NCI-H226 (cell line): ENCODE data around the gene MYO10.
A peak's percentile ranks its signal among the peaks of the same experiment; 100 is the strongest.
"Not testable (repeated sequence)": the region's sequence is repeated elsewhere in the genome, so short reads cannot be mapped to it uniquely, and the experiment has no call there.

Experiments
- DNase-seq: peaks from one replicate; pipeline ENCODE4 v3.0.0-alpha.2; 2015

The MYO10 gene

DNA sequence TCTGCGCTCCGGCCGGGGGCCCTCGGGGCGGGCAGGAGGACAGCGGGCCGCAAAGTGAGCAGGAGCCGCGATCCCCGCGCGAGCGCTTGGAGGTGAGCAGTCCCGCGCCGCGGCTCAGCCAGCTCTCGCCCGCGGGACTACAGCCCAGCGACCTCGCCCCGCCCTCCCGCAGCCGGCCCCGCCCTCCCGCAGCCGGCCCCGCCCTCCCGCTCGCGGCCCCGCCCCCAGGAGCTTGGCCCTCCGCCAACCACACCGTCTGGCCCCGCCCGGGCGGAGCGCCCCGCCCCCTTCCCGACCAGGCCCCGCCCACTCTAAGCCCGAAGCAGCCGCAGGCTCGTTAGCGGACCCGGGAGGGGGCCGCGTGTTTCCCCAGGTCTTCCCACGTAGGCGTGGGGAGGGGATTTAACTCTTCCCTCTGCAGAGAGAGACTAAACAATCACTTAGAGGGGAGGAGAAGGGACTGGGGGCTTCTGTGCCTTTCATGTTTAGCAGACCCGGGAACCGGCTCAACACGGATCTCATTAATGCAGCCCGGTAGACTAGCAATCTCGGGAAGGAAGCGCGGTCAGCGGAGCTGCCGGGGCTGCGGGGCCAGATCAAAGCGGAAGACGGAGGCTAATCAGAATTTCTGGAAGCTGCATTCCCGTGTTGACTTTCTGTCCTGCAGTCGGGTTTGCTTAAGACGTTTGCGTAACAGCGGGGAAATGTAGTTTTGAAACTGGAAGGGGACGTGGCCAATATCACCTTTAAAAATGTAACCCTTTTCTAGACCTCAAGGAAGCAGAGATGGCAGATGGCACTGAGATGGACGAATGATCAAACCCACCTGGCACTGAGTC is at the start of gene MYO10:
TSS of gene MYO10 (minus strand) at position 139 of the 839 bp plus-strand sequence. CDS start 480 bp downstream, outside the sequence.
- peak; percentile 70 for DNase-seq

DNA sequence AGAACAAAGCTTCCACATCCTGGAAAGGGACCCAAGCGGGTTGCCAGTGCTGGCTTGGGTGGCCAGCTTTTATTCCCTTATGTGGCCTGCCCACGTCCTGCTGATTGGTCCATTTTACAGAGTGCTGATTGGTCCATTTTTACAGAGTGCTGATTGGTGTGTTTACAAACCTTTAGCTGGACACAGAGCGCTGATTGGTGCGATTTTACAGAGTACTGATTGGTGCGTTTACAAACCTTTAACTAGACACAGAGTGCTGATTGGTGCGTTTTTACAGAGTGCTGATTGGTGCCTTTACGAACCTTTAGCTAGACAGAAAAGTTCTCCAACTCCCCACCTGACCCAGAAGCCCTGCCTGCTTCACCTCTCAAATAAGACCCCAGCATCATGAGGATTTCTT is 49.2 kb upstream of the MYO10 start:
- not testable (repeated sequence) for DNase-seq

DNA sequence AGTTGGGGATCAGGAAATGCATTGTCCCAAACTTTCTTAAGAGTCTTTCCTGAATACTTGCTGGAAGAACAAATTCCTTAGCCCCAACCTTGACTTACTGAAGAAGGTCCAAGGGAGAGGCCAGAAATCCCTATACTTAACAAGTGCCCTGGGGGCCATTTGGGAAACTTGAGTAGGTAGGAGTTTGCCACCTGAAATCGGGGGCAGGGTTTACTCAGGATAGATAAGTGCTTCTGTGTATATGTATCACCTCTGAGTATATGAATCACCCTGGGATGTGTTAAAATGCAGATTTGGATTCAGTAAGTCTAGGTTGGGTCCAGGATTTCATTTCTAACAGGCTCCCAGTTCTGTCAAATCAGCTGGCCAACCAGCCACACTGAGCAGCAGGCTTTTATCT is 47.9 kb upstream of the MYO10 start:
- DNase-seq: peak; percentile 18

DNA sequence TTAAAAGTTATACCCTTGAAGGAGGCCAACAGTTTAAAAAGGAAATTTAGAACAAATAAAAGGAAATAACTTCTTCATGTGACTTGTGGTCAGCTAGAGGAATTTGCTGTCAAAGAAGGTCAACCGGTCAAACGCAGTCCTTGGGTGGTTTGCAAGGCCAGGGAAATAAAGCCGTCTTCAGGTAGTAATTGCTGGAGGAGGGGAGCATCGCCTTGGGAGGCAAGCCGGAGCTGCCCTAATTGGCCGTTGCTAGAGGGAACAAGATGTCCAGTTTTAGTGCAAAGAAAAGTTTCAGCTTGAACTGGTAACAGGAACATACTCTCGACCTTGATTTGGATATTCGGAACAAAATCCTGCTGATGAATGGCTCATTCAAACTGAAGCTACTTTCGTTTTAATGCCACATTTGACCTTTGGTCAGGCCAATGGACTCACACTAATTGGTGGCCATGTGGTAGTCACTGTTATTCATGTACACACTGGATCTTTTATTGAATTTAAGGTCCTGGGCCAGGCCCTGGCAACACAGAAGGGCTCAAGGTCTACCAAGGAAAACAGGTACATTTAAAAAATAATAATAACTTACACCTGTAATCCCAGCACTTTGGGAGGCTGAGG is 47.0 kb upstream of the MYO10 start:
- no peak for DNase-seq

DNA sequence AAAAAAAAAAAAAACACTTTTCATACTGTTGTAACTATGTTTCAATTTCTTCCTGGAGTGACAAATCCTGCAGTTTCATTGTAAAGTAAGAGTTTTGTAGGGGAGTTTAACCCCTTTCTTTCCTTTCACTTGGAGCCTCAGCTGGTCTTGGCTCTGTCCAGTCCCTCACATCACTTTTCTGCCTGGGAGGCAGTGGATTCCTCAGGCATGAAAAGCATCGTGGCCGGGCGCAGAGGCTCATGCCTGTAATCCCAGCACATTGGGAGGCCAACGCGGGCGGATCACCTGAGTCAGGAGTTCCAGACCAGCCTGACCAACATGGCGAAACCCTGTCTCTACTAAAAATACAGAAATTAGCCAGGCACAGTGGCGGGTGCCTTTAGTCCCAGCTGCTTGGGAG is 45.6 kb upstream of the MYO10 start:
- DNase-seq: no peak

DNA sequence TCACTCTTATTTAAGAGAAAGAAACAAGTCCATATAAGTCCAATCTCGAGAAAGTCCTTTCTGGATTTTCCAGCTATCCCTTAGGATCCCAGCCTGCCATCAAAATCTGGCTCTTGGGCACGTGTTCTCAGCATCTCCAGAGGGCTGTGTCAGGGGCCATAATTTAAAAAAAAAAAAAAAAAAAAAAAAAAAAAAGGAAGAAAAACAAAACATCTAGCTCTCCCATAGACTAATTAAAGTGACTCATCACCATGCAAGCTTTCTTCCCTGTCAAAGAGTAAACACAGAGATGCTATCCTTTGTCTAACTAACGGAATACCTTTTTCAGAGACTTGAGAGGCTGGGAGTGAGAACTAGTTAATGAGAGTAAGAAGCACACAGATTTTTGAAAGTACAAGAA is 44.9 kb upstream of the MYO10 start:
- DNase-seq: no peak

DNA sequence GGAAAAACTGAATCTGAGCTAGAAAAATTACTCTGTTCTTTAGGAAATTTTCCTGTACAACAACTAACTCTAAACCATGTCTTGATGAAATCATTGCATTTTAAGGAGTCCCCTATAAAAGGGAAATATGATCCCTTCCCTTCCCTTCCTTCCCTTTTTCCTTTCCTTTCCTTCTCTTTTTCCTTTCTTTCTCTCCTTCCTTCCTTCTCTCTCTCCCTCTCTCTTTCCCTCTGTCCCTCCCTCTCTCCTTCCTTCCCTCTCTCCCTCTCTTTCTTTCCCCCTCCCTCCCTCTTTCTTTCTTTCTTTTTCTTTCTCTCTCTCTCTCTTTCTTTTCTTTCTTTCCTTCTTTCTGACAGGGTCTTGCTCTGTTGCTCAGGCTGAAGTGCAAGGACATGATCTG is 42.2 kb upstream of the MYO10 start:
- DNase-seq: no peak

DNA sequence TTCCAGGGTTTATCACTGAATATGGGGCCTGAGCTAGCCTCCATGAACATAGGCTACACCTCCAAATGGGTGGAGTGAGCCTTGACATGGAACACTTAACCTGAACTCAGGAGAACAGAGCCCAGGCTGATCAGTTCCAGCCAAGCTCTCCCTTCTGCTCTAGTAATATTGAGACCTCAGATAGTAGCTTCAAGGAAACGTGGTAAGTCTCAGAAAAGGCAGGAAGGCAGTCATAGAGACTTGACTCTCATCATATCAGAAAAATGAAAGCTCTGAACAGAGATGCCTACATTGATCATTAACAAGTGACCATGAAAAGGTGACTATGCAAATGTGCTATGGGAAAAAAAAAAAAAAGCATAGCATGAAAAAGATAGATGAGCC is 40.5 kb upstream of the MYO10 start:
- no peak for DNase-seq

DNA sequence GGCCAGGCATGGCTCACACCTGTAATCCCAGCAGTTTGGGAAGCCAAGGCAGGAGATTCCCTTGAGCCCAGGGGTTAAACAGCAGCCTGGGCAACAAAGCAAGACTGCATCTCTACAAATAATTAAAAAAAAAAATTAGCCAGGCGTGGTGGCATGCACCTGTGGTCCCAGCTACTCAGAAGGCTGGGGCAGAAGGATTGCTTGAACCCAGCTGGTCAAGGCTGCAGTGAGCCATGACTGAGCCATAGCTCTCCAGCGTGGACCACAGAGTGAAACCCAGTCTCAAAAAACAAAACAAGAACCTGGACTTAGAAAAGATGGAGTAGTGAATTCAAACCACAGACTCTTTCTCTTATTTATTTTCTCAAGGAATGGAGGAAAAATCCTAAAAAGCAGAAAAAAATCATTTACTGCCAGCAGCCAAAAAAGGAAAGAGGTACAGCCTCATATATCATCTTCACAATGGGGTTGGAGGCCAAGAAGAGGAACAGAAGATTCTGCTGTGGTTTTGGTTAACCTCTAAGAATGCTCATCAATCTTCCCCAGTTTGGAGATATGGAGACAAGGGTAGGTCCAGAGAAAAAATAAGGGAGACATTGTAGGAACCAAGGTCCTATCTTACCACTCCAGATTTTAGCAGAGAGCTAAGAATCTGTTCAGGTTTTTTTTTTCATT is 40.0 kb upstream of the MYO10 start:
- peak; percentile 36 for DNase-seq

DNA sequence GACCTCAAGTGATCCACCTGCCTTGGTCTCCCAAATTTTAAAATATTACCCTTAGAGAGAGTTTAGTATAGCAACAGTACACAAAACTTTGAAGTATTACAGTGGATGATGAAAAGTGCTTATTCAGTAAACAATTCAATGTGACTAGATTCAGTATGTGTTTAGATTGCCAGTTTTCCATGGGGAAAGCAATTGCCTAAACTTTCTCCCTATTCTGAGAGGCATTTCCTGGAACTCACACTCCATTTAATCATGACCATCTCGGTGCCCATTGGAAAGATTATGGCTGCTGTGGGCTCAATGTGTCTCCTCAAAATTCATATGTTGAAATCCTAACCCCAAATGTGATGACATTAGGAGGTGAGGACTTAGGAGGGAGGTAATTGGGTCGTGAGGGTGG is 38.9 kb upstream of the MYO10 start:
- no peak for DNase-seq

DNA sequence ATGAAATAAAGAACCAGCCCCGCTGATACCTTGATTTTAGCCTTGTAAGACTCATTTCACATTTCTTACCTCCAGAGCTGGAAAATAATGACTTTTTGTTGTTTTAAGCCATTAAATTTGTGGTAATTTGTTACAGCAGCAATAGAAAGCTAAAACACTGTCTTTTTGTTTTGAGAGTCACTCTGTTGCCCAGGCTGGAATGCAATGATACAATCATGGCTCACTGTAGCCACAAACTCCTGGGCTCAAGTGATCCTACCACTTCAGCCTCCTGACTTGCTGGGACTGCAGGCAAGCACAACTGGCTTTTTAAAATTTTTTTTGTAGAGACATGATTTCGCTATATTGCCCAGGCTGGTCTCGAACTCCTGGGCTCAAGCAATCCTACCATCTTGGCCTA is 34.7 kb upstream of the MYO10 start:
- no peak for DNase-seq

DNA sequence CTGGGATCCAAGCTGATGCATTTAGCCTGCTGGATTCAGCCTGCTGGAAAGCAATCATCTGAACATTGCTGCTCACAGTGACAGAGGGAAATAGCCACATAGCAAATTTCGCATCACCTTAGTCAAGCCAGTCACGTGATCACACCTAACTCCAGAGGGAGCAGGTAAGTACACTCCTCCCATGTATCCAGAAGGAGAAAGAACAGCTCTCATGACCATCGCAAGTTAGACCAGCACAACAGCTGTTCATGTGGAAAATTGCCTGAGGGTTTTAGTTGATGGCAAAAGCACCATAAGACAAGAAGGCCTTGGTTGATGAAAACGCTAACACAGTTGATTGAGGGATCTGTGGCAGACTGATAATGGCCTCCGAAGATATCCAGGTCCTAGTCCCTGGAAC is 34.2 kb upstream of the MYO10 start:
- no peak for DNase-seq

DNA sequence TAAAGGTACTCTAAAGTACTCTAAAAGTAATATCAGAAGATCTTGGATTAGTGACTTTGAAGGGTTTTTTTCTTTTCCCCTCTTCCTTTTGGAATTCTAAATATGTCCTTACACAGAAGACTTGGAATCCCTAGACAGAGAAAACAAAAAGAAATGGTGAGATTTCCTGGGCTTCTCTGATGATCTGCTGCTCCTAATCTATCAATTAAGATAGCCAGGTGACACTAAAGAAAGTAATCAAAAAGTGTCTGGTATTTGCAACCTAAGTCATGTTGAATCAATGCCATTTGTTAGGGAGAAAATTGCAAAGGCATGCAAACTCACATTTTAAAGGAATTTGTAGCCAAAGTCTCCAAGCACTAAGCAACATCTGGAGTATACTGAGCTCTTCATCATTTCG is 29.5 kb upstream of the MYO10 start:
- DNase-seq: no peak

DNA sequence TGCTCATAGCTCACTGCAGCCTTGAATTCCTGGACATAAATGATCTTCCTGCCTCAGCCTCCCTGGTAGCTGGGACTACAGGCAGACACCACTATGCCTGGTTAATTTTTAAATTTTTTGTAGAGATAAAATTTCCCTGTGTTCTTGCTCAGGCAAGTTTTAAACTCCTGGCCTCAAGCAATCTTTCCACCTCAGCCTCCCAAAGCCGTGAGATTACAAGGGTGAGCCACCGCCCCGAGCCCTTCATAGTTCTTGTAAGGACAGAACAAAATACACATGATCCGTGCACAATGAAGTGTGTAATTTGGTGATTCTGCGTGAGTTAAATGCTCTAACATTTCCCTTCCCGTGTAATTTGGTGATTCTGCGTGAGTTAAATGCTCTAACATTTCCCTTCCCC is 27.7 kb upstream of the MYO10 start:
- no peak for DNase-seq

DNA sequence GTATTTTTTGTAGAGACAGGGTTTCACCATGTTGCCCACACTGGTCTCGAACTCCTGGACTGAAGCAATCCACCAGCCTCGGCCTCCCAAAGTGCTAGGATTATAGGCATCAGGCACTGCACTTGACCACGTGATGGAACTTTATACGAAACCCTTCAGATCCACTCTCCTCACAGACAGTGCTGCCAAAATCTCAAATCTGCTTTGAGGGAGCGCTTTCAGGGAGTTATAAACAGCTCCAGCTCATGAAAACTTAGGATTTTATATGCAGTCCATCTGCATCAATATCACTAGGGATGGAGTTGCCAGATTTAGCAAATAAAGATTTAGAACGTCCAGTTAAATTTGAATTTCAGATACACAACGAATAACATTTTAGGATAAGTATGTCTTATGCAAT is 25.0 kb upstream of the MYO10 start:
- DNase-seq: no peak

DNA sequence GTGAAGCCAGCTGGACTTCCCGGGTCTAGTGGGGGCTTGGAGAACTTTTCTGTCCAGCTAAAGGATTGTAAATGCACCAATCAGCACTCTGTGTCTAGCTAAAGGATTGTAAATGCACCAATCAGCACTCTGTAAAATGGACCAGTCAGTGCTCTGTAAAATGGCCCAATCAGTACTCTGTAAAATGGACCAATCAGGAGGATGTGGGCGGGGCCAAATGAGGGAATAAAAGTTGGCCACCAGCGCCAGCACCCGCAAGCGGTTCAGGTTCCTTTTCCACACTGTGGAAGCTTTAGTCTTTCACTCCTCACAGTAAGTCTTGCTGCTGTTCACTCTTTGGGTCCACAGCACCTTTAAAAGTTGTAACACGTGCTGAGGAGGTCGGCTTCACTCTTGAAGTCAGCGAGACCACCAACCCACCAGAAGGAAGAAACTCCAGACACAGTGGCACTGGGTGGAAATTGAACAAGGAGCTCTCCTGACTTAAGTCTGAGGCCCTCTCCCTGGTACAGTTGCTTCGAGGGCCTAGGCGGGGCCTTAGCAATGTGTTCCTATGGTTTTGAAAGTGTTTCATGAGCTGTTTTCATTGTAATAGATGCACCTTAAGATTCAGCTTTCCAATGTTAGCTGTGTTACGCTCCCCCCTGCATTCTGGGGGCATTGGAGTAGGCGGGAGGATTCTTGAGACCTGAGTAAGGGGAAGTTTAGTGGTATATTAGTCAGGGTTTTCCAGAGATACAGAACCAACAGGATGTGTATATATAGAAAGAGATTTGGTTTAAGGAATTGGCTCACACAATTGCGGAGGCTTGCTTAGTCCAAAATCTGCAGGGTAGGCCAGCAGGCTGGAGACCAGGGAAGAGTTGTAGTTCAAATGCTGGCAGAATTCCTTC is 21.5 kb upstream of the MYO10 start:
- DNase-seq: peak; percentile 94

DNA sequence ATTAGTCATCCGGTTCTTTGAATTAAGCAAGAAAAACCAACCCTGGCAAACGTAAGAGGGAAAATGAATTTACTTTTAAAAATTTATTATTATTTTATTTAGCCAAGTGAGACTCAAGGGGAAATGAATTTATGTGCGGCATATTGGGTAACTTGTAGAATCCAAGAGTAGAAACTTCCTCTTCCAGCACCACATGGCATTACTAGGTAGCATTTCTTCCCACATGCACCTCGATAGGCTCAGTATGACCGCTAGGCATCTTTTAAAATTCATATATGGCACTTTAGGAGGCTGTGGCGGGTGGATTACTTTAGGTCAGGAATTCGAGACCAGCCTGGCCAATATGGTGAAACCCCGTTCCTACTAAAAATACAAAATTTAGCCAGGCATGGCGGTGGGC is 17.6 kb upstream of the MYO10 start:
- no peak for DNase-seq

DNA sequence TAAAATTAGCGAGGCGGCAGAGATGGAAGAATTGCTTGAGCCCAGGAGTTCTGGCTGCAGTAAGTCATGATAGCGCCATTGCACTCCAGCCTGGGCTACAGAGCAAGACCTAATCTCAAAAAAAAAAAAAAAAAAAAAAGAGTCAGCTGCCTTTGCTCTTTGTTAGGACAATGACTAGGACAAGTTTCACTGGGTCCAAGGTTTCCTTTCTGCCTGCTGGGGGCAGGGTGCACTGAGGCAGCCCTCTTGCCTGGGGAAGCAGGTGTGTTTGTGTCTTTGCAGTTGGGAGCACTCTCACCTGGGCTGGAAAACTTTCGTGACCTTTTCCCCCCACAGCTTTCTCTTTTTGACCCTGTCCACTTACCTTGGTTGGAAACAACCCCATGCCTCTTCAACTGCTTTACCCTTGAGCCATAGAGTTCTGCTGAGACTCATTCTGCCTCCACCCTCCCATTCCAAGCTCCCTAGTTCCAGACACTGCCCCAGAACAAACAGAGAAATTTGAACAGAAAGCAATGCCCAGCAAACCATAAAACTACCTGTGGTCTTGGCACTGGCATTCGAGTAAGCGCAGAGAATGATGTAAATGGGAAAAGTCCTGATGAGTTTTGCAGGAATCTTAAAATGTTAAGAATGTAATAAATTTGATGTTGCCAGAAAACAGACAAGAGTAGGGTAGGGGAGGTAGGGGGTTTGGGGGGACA is 17.0 kb upstream of the MYO10 start:
- no peak for DNase-seq

DNA sequence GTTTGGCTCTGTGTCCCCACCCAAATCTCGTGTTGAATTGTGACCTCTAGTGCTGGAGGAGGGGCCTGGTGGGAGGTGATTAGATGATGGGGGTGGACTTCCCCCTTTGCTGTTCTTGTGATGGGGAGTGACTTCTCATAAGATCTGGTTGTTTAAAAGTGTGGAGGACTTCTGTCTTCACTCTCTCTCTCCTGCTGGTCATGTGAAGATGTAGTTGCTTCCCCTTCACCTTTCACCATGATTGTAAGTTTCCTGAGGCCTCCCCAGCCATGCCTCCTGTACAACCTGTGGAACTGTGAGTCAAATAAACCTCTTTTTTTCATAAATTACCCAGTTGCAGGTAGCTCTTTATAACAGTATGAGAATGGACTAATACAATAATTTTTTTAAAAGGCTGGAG is 10.6 kb upstream of the MYO10 start:
- DNase-seq: no peak

DNA sequence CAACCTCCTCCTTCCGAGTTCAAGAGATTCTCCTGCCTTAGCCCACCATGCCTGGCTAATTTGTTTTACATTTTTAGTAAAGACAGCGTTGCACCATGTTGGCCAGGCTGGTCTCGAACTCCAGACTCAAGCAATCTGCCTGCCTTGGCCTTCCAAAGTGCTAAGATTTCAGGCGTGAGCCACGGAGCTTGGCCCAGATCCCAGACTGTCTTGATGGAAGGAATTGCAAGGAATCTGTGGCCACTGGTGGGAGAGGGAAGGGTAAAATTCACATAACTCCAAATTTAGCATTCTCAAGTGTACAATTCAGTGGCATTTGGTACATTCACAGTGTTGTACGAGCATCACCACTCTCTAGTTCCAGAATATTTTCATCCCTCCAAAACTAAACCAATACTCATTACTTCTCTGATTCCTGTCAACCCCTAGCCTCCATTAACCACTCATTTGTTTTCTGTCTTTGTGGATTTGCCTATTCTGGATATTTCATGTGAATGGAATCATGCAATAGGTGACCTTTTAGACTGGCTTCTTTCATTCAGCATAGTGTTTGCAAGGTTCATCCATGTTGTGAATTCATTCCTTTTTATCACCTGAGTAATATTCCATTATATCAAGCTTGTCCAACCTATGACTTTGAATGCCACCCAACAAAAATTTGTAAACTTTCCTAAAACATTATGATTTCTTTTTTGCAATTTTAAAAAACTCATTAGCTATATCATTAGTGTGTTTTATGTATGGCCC is 8.9 kb upstream of the MYO10 start:
- no peak for DNase-seq

DNA sequence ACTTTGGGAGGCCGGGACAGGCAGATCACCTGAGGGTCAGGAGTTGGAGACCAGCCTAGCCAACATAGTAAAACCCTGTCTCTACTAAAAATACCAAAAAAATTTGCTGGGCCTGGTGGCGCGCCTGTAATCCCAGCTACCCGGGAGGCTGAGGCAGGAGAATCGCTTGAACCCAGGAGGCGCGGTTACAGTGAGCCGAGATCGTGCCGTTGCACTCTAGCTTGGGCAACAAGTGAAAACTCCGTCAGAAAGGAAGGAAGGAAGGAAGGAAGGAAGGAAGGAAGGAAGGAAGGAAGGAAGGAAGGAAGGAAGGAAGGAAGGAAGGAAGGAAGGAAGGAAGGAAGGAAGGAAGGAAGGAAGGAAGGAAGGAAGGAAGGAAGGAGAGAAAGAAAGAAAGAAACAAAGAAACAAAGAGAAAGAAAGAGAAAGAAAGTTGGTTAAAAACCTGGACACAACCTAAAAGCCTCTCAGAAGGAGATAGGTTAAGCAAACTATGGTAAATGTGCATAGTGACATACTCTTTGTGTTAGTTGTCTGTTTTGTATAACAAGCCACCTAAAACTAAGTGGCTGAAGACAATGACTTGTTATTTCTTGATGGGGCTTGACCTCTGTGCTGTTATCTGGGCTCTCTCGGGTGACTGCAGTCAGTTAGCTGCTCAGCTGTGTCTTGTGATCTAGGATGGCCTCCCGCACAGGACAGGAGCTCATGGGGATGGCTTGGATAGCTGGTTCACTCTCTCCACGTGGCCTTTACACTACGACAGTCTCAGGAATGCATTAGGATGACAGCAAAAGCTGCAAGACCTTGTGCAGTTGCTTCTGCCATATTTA is 8.0 kb upstream of the MYO10 start:
- DNase-seq: no peak
